HEK293T (cell line): ENCODE results near the gene RHOG.

Experiments
- ARNT ChIP-seq: fragments of 450-650 bp; IDR thresholded peaks from 2 replicates; pipeline ENCODE4 v1.6.1; 2017; ENCODE audit warnings: mild to moderate bottlenecking
- BHLHE40 ChIP-seq: fragments of 450-650 bp; IDR thresholded peaks from 2 replicates; pipeline ENCODE4 v1.6.1; 2016; ENCODE audit warnings: mild to moderate bottlenecking, moderate library complexity, borderline replicate concordance
- CTBP1 ChIP-seq: fragments of 450-650 bp; IDR thresholded peaks from 2 replicates; pipeline ENCODE4 v1.6.1; 2016; ENCODE audit warnings: borderline replicate concordance
- ELF4 ChIP-seq: fragments of 450-650 bp; IDR thresholded peaks from 2 replicates; pipeline ENCODE4 v1.6.1; 2017; ENCODE audit warnings: antibody characterized with exemption
- FOXA1 ChIP-seq: fragments of 450-650 bp; IDR thresholded peaks from 2 replicates; pipeline ENCODE4 v1.6.1; 2016; ENCODE audit warnings: mild to moderate bottlenecking
- FOXK2 ChIP-seq: fragments of 450-650 bp; IDR thresholded peaks from 2 replicates; pipeline ENCODE4 v1.6.1; 2016; ENCODE audit warnings: mild to moderate bottlenecking
- FOXM1 ChIP-seq: fragments of 450-650 bp; IDR thresholded peaks from 2 replicates; pipeline ENCODE4 v1.6.1; 2017; ENCODE audit warnings: mild to moderate bottlenecking, borderline replicate concordance
- HDGF ChIP-seq: fragments of 450-650 bp; IDR thresholded peaks from 2 replicates; pipeline ENCODE4 v1.6.1; 2017; ENCODE audit warnings: antibody characterized with exemption, borderline replicate concordance
- L3MBTL2 ChIP-seq: fragments of 450-650 bp; conservative IDR thresholded peaks from 2 replicates; pipeline ENCODE4 v1.6.1; 2016; ENCODE audit warnings: mild to moderate bottlenecking
- NFRKB ChIP-seq: fragments of 450-650 bp; IDR thresholded peaks from 2 replicates; pipeline ENCODE4 v1.6.1; 2016; ENCODE audit warnings: mild to moderate bottlenecking, moderate library complexity
- PKNOX1 ChIP-seq: fragments of 450-650 bp; IDR thresholded peaks from 2 replicates; pipeline ENCODE4 v1.6.1; 2016
- SP1 ChIP-seq: fragments of 450-650 bp; IDR thresholded peaks from 2 replicates; pipeline ENCODE4 v1.6.1; 2017
- SUZ12 ChIP-seq: fragments of 450-650 bp; IDR thresholded peaks from 2 replicates; pipeline ENCODE4 v1.6.1; 2016; ENCODE audit warnings: mild to moderate bottlenecking
- ZNF384 ChIP-seq: fragments of 450-650 bp; IDR thresholded peaks from 2 replicates; pipeline ENCODE4 v1.6.1; 2016

DNA sequence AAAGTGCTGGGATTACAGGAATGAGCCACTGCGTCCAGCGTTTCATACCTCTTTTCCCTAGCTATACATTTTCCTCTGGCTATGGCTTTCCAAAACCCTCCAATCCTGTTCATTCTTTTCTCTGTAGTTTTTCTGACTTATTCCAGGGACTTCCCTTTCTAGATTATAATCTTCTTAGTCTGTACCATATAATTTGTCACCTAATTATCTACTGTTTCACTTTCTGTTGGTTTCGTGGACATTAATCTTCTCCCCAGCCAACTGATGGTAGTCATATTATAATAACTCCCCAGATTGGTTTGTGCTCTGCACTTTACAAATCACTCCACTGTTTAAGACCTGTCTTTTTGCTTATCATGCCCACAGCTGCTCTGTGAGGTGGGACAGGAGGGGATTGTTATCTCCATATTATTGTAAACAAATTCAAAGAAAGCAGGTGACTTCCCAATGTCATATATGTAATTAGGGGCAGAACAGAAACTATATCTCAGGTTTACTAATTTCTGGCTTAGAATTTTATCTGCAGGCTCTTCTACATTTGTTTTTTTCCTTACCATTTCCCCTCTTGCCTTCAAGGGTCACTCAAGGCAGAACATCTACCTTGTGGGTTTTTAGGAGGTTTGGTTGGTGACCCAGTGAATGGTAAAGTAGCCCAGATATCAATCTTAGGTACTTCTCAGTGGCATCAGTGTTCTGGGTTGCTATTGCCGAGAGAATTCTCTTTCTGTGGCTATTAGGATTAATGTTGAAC is 38.6 kb upstream of the RHOG start:
- no peak for TF ChIP-seq FOXA1
- TF ChIP-seq SP1 = no peak
- no peak for TF ChIP-seq BHLHE40
- no peak for TF ChIP-seq SUZ12
- no peak for TF ChIP-seq ELF4
- no peak for TF ChIP-seq NFRKB
- TF ChIP-seq CTBP1 = no peak
- TF ChIP-seq ZNF384 = no peak
- no peak for TF ChIP-seq PKNOX1
- no peak for TF ChIP-seq FOXM1
- TF ChIP-seq L3MBTL2 = no peak
- no peak for TF ChIP-seq ARNT
- no peak for TF ChIP-seq FOXK2
- no peak for TF ChIP-seq HDGF
